HG03045 (cell line): ENCODE measurements around the gene SCYGR2.

Source experiments
- ATAC-seq: cut with Tn5 transposase; IDR thresholded peaks from one replicate; pipeline ENCODE4 v1.9.1; 2021; ENCODE audit warnings: mild to moderate bottlenecking, moderate library complexity; ENCODE audit not compliant: unreplicated experiment

The SCYGR2 gene

GRCh38 chr2:227612546-227613271 lies 14.0 kb downstream of the SCYGR2 start:
- no peak for ATAC-seq

- ATAC-seq: no peak
These were observed 14.6 kb downstream of the SCYGR2 start for GRCh38 chr2:227613272-227613660.

GRCh38 chr2:227614246-227614645 lies 15.6 kb downstream of the SCYGR2 start:
- ATAC-seq: no peak

- ATAC-seq: no peak
These were observed 16.0 kb downstream of the SCYGR2 start, which contains the start of gene SCYGR3 for GRCh38 chr2:227614740-227615139. SCYGR3 (minus strand) TSS chr2:227614840; CDS start chr2:227614840, 0 bp downstream.

- ATAC-seq: no peak
These were observed 16.5 kb downstream of the SCYGR2 start for GRCh38 chr2:227615181-227615580.

GRCh38 chr2:227615906-227616305 lies 17.2 kb downstream of the SCYGR2 start:
- ATAC-seq: no peak

GRCh38 chr2:227616631-227617030 lies 17.9 kb downstream of the SCYGR2 start:
- ATAC-seq: no peak

GRCh38 chr2:227617316-227618230 lies 18.9 kb downstream of the SCYGR2 start, which contains the start of gene SCYGR4:
SCYGR4 (plus strand) TSS chr2:227617498; CDS start chr2:227617498, 0 bp downstream.
- ATAC-seq: no peak

- ATAC-seq: no peak
These were observed 24.5 kb downstream of the SCYGR2 start for GRCh38 chr2:227623226-227623625.

- ATAC-seq: no peak
These were observed 26.7 kb downstream of the SCYGR2 start for GRCh38 chr2:227625420-227625819.

GRCh38 chr2:227626580-227627151 lies 28.0 kb downstream of the SCYGR2 start:
- ATAC-seq: no peak

- ATAC-seq: peak; percentile 85
These were observed 29.1 kb downstream of the SCYGR2 start for GRCh38 chr2:227627769-227628168.

GRCh38 chr2:227629435-227629834 lies 30.7 kb downstream of the SCYGR2 start:
- ATAC-seq: no peak

GRCh38 chr2:227630322-227630721 lies 31.6 kb downstream of the SCYGR2 start:
- ATAC-seq: no peak

GRCh38 chr2:227632827-227633226 lies 34.1 kb downstream of the SCYGR2 start:
- ATAC-seq: no peak

- no peak for ATAC-seq
These were observed 35.5 kb downstream of the SCYGR2 start for GRCh38 chr2:227634201-227634600.

GRCh38 chr2:227642656-227643055 lies 44.0 kb downstream of the SCYGR2 start:
- ATAC-seq: no peak

- no peak for ATAC-seq
These were observed 45.4 kb downstream of the SCYGR2 start for GRCh38 chr2:227643990-227644551.
